H1 (cell line): ENCODE data around the gene SLC13A4. TPM values are rescaled to one million over a fixed set of nuclear protein-coding genes. Genes with fewer than 3 reads are reported as not detected.

Experiments
- CHD1 ChIP-seq: IDR thresholded peaks from 2 replicates; pipeline ENCODE4 v1.6.1; 2012; ENCODE audit warnings: low read depth, low read length, improper control_type of control experiment
- EGR1 ChIP-seq: IDR thresholded peaks from 2 replicates; pipeline ENCODE4 v1.6.1; 2011; ENCODE audit warnings: low read depth, low read length, borderline replicate concordance
- EZH2 ChIP-seq: fragments of 200-600 bp; sonication (generic); IDR thresholded peaks from 2 replicates; pipeline ENCODE4 v1.7.1; 2012; ENCODE audit warnings: low read depth, mild to moderate bottlenecking, moderate library complexity, low read length, inconsistent platforms; ENCODE audit not compliant: severe bottlenecking
- ZNF274 ChIP-seq: IDR thresholded peaks from 2 replicates; pipeline ENCODE4 v1.7.0; 2012; ENCODE audit warnings: low read length, borderline replicate concordance; ENCODE audit errors: extremely low read depth
- polyA plus RNA-seq, 7 experiments: library from polyadenylated mRNA; depleted of rRNA in 3 of 7; stranded (reverse) in 5 of 7; unstranded in 2 of 7; fragments of >200 nt in 5 of 7; fragments of 200-250 nt in 2 of 7; gene quantifications; 1 replicate in 5 of 7; 2 replicates in 1 of 7; 4 replicates in 1 of 7; pipeline versions ENCODE4 v1.2.1 to v1.2.3, GENCODE V29; 2011 to 2013; ENCODE audit warnings: missing spikeins in 2 of 7, mixed read lengths in 2 of 7
- total RNA-seq: library from RNA; stranded (reverse); fragmentation: NEBNext Ultra II Directional; extraction: Animal tissue kit (Norgen Biotek cat#: 25700); gene quantifications from 2 replicates; pipeline ENCODE4 v1.2.1, GENCODE V29; 2021

The SLC13A4 gene
- total and polyA plus RNA-seq, 2 of the 8 experiments (the other 6 are each of a cell fraction or from before 2014, with no cell fraction given): 3.9 to 7.5 TPM

DNA sequence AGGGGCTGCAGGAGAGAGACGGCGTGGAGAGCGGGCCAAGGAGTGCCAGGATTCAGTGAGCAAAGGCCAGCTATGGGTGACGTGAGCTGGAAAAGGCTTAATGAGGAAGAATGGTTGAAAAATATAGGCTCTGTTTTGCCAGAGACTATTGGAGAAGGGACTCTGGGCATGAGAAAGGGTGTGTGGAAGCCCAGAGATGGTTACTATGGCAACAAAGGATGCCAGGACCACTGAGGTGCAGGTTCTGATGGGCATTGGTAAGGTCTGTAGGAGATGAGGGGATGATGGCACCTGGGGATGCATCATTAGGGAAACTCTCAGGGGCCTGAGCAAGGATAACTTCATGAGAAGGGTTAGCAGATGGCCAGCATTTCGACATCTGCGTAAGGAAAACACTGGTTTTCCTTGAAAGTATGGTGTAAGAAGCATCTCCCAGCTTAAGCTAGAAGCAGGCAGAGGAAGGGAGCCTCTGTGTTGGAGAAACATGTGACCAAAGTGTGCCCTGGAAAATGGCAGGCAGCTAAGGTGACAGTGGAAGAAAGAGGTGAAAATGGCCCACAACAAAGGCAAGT is 42.2 kb upstream of the SLC13A4 start (continued):
- no peak for TF ChIP-seq ZNF274
- TF ChIP-seq EGR1: no peak
- no peak for TF ChIP-seq EZH2
- TF ChIP-seq CHD1: no peak
